ENCODE results near the gene TRUB2.

DNA sequence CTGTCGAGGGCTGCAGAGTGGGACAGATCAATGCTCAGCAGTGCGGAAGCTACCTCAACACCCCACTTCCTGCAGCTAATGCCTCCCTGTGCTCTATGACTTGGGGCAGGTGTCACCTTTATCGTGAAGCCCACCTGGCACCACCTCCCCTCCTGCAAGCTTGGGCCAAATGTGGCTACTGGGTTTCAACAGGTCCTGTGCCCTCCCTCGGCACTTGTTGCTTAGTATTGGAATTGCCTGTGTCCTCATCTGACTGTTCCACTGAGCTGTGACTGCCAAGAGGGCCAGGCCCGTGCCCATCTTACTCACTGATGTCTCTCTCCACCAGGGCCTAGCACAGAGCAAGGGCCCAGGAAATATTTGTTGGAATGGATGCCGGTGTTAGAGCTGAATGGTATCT lies 27.5 kb upstream of the TRUB2 start:
- TF ChIP-seq, protein P1, sequence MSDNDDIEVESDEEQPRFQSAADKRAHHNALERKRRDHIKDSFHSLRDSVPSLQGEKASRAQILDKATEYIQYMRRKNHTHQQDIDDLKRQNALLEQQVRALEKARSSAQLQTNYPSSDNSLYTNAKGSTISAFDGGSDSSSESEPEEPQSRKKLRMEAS (IDR thresholded peaks at IDR 0.05) = no peak
- TF ChIP-seq ZSCAN29 (CRISPR knock-in tag; conservative IDR thresholded peaks at IDR 0.05) = no peak
- TF ChIP-seq ZNF703 (CRISPR knock-in tag; IDR thresholded peaks at IDR 0.05; ENCODE audit: borderline replicate concordance) = no peak
- TF ChIP-seq, protein P2, sequence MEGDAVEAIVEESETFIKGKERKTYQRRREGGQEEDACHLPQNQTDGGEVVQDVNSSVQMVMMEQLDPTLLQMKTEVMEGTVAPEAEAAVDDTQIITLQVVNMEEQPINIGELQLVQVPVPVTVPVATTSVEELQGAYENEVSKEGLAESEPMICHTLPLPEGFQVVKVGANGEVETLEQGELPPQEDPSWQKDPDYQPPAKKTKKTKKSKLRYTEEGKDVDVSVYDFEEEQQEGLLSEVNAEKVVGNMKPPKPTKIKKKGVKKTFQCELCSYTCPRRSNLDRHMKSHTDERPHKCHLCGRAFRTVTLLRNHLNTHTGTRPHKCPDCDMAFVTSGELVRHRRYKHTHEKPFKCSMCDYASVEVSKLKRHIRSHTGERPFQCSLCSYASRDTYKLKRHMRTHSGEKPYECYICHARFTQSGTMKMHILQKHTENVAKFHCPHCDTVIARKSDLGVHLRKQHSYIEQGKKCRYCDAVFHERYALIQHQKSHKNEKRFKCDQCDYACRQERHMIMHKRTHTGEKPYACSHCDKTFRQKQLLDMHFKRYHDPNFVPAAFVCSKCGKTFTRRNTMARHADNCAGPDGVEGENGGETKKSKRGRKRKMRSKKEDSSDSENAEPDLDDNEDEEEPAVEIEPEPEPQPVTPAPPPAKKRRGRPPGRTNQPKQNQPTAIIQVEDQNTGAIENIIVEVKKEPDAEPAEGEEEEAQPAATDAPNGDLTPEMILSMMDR (CRISPR knock-in tag; IDR thresholded peaks at IDR 0.05) = no peak
- no peak for TF ChIP-seq SP1 (IDR thresholded peaks at IDR 0.05)
- TF ChIP-seq SP1 (CRISPR knock-in tag; IDR thresholded peaks at IDR 0.05) = no peak
- TF ChIP-seq HOXA7 (CRISPR knock-in tag; IDR thresholded peaks at IDR 0.05) = no peak
- no peak for TF ChIP-seq HNRNPLL (IDR thresholded peaks at IDR 0.05; ENCODE audit: low read depth, low read length, poor library complexity, severe bottlenecking)
